ENCODE results near the gene B3GNT4.
A peak's percentile ranks its signal among the peaks of the same experiment; 100 is the strongest.

Gene B3GNT4

GRCh38 chr12:122187466-122187865 is 16.0 kb upstream of the B3GNT4 start:
- DNase-seq (ENCODE audit: low read depth, low spot score): no peak
- in situ Hi-C loops (cut with HindIII; ENCODE audit: low sequenced_read_pairs): no loop called here

GRCh38 chr12:122189626-122190475 is 13.7 kb upstream of the B3GNT4 start:
- H3K4me3 ChIP-seq (ENCODE audit: low read depth, low read length): no peak overlapping the region
- TF ChIP-seq, protein P1, sequence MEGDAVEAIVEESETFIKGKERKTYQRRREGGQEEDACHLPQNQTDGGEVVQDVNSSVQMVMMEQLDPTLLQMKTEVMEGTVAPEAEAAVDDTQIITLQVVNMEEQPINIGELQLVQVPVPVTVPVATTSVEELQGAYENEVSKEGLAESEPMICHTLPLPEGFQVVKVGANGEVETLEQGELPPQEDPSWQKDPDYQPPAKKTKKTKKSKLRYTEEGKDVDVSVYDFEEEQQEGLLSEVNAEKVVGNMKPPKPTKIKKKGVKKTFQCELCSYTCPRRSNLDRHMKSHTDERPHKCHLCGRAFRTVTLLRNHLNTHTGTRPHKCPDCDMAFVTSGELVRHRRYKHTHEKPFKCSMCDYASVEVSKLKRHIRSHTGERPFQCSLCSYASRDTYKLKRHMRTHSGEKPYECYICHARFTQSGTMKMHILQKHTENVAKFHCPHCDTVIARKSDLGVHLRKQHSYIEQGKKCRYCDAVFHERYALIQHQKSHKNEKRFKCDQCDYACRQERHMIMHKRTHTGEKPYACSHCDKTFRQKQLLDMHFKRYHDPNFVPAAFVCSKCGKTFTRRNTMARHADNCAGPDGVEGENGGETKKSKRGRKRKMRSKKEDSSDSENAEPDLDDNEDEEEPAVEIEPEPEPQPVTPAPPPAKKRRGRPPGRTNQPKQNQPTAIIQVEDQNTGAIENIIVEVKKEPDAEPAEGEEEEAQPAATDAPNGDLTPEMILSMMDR (IDR thresholded peaks at IDR 0.05; ENCODE audit: low read depth, low read length): no peak
- in situ Hi-C loops (cut with HindIII; ENCODE audit: low sequenced_read_pairs): no loop called here
- no peak for DNase-seq (ENCODE audit: low read depth, low spot score)

More at GRCh38 chr12:122187466-122187865, 16.0 kb upstream of the B3GNT4 start:
- H3K4me3 ChIP-seq (ENCODE audit: low read depth, low read length): no peak overlapping the region
- TF ChIP-seq, protein P1 (IDR thresholded peaks at IDR 0.05; ENCODE audit: low read depth, low read length): no peak

DNA sequence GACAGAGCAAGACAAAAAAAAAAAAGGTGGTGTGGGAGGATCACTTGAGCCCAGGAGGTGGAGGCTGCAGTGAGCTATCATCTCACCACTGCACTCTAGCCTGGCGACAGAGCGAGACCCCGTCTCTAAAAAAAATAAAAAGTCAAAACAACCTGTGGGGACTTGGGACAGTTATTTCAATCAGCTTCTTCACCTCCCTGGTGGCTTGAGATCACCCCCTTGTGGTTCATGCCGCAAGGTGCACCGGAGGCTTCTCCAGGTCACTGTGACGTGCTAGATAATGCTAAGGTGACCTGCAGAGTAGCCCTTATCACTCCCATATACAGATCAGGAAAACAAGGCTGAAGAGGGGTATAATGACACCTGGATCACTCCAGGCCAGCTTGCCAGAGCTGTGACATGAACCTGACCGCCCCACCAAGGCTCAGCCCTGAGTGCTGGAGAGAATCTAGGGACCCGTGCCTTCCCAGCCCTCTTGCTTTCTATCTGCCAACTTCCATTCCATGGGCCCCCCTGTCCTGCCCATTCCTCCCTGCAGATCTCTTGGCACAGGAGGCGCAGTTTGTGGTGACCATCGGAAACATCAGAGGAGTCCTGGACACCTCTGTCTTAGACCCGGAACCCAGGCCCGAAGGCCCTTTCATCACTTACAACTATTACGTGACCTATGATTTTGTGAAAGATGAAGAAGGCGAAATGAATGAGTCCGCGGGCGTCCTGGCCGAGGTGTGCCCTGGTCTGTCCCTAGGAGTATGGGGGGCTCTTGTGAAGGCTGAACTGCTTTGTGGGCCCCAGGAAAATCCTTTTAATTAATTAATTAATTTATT is 12.5 kb upstream of the B3GNT4 start:
- H3K4me3 ChIP-seq (ENCODE audit: low read depth, low read length): no peak overlapping the region
- TF ChIP-seq, protein P1 (IDR thresholded peaks at IDR 0.05; ENCODE audit: low read depth, low read length): peak; percentile 88
- peak; percentile 50 for DNase-seq (ENCODE audit: low read depth, low spot score)
- in situ Hi-C loops (cut with HindIII; ENCODE audit: low sequenced_read_pairs): no loop called here

GRCh38 chr12:122192441-122192840 is 11.1 kb upstream of the B3GNT4 start:
- in situ Hi-C loops (cut with HindIII; ENCODE audit: low sequenced_read_pairs): no loop called here
- TF ChIP-seq, protein P1 (IDR thresholded peaks at IDR 0.05; ENCODE audit: low read depth, low read length): no peak
- H3K4me3 ChIP-seq (ENCODE audit: low read depth, low read length): no peak overlapping the region
- no peak for DNase-seq (ENCODE audit: low read depth, low spot score)

DNA sequence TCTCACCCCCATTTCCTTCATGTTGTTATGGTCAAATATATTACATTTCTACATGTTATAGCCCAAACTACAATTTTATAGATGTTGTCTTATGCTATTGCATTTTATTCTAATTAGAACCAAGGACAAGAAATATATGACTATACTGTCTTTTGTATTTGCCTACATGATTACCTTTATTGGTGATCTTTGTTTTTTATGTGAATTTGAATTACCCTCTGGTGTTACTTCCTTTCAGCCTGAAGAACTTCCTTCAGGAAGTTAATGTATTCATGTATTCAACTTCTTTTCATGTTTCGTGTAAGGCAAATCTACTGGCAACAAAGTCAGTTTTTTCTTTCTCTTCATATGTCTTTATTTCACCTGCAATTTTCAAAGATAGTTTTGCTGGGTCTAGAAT is 8.7 kb upstream of the B3GNT4 start:
- DNase-seq (ENCODE audit: low read depth, low spot score): no peak

GRCh38 chr12:122195405-122195804 is 8.1 kb upstream of the B3GNT4 start:
- TF ChIP-seq, protein P1 (IDR thresholded peaks at IDR 0.05; ENCODE audit: low read depth, low read length): no peak
- in situ Hi-C loops (cut with HindIII; ENCODE audit: low sequenced_read_pairs): no loop called here
- H3K4me3 ChIP-seq (ENCODE audit: low read depth, low read length): no peak overlapping the region
- no peak for DNase-seq (ENCODE audit: low read depth, low spot score)

More for the DNA sequence above, 8.7 kb upstream of the B3GNT4 start:
- in situ Hi-C loops (cut with HindIII; ENCODE audit: low sequenced_read_pairs): no loop called here
- TF ChIP-seq, protein P1 (IDR thresholded peaks at IDR 0.05; ENCODE audit: low read depth, low read length): no peak
- H3K4me3 ChIP-seq (ENCODE audit: low read depth, low read length): no peak overlapping the region

Data from astrocyte of the spinal cord (primary cell).